Transverse colon (tissue), 4 donors: ENCODE measurements around the gene PLPP2. TPM values are rescaled to one million over a fixed set of nuclear protein-coding genes. Genes with fewer than 3 reads are reported as not detected.

Experiments
- DNase-seq: peaks from one replicate; pipeline ENCODE4 v3.0.0-alpha.2; 2019
- H3K27ac ChIP-seq, 4 donors: fragments of 200-600 bp; sonication (generic); 2 replicates each; pipeline ENCODE4 v1.5.1; 2016 to 2018; ENCODE audit warnings: inconsistent platforms in 4 of 4
- H3K27me3 ChIP-seq: fragments of 200-600 bp; sonication (generic); 2 replicates; pipeline ENCODE4 v1.5.1; 2017; ENCODE audit warnings: inconsistent platforms
- H3K36me3 ChIP-seq, 4 donors: fragments of 200-600 bp; sonication (generic); 2 replicates each; pipeline ENCODE4 v1.5.1; 2017 to 2019; ENCODE audit warnings: inconsistent platforms in 4 of 4
- H3K4me1 ChIP-seq, 4 donors: fragments of 200-600 bp; sonication (generic); 2 replicates each; pipeline ENCODE4 v1.5.1; 2017 to 2020; ENCODE audit warnings: inconsistent platforms in 4 of 4
- H3K4me3 ChIP-seq, 4 donors: fragments of 200-600 bp; sonication (generic); 1 replicate in 1 of 4; 2 replicates in 3 of 4; pipeline versions ENCODE4 v1.5.1 to v1.6.1; 2017 to 2019; ENCODE audit warnings: inconsistent platforms in 4 of 4
- H3K9me3 ChIP-seq, 2 donors: fragments of 200-600 bp; sonication (generic); 2 replicates each; pipeline ENCODE4 v1.5.1; 2017 to 2019; ENCODE audit warnings: inconsistent platforms in 2 of 2
- EP300 ChIP-seq: sonication (generic); formaldehyde crosslinking; IDR thresholded peaks from one replicate; pipeline ENCODE4 v1.6.1; 2017; ENCODE audit warnings: antibody characterized with exemption, low read depth
- POLR2A ChIP-seq: fragments of 450-650 bp; IDR thresholded peaks from one replicate; pipeline ENCODE4 v1.6.1; 2016; ENCODE audit warnings: antibody characterized with exemption, mild to moderate bottlenecking, moderate library complexity
- POLR2AphosphoS5 ChIP-seq, 3 donors: sonication (generic); formaldehyde crosslinking; IDR thresholded peaks; one replicate each; pipeline ENCODE4 v1.6.1; 2016; ENCODE audit warnings: antibody characterized with exemption in 3 of 3
- WGBS, 2 donors: methylation state at CpG; one replicate each; pipeline ENCODE4 v1.1.5; 2018; ENCODE audit warnings: low coverage in 1 of 2; 5-methylcytosine and 5-hydroxymethylcytosine counted together
- in situ Hi-C, 4 donors: fragments of 200-750 bp; cut with MboI; loops; one replicate each; pipeline versions ENCODE4 v1.15.0 to v1.15.1; 2017; ENCODE audit warnings: low sequenced_read_pairs in 3 of 4, low pct_ligation_motif_present in 1 of 4, low pct_unique_long_range_greater_than_20kb in 1 of 4
- intact Hi-C: fragments of 100-400 bp; cut with DNase I; formaldehyde crosslinking; loops from one replicate; pipeline ENCODE4 v1.15.1; 2023; ENCODE audit warnings: low total_unique reads
- total RNA-seq, 4 donors: library from RNA; depleted of rRNA; stranded (reverse); fragments of >200 nt; gene quantifications; one replicate each; pipeline ENCODE4 v1.1.0, GENCODE V29; 2016
- TF ChIP-seq, protein P1 (sequence below), 5 experiments: fragments of 200-600 bp in 3 of 5; fragments of 450-650 bp in 2 of 5; sonication (generic) in 3 of 5; IDR thresholded peaks; 1 replicate in 2 of 5; 2 replicates in 3 of 5; pipeline ENCODE4 v1.5.1; 2016 to 2017; ENCODE audit warnings: antibody characterized with exemption in 5 of 5, inconsistent platforms in 3 of 5, mild to moderate bottlenecking in 2 of 5, moderate library complexity in 1 of 5

The PLPP2 gene
- total RNA-seq, 4 donors from 2014 or later: 130 to 190 (median 159) TPM

DNA sequence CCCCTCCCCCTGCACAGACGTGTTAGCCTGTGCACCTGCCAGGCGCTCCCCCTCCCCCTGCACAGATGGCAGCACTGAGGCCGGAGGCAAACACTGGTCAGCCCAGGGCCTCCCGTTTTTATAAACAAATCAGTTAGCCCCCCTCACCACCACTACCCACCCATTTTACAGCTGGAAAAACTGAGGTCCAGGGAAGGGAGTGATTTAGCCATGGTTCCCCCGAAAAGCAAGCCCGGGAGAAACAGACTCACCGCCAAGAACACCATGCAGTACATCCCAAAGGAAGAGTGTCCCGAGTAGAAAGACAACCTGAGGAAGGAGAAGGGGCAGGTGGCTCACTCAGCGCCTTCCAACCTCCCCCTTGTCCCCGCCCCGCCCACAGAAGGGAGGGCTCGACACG is 8.7 kb downstream of the PLPP2 start:
- H3K27ac ChIP-seq: no peak overlapping the region
- in situ Hi-C loops: no loop called here
- no peaks in the 10 kb centered on the region for H3K9me3 ChIP-seq
- no peak for TF ChIP-seq POLR2A
- TF ChIP-seq EP300: no peak
- no peak for TF ChIP-seq POLR2AphosphoS5 (IDR thresholded peaks at IDR 0.05)
- TF ChIP-seq, protein P1, sequence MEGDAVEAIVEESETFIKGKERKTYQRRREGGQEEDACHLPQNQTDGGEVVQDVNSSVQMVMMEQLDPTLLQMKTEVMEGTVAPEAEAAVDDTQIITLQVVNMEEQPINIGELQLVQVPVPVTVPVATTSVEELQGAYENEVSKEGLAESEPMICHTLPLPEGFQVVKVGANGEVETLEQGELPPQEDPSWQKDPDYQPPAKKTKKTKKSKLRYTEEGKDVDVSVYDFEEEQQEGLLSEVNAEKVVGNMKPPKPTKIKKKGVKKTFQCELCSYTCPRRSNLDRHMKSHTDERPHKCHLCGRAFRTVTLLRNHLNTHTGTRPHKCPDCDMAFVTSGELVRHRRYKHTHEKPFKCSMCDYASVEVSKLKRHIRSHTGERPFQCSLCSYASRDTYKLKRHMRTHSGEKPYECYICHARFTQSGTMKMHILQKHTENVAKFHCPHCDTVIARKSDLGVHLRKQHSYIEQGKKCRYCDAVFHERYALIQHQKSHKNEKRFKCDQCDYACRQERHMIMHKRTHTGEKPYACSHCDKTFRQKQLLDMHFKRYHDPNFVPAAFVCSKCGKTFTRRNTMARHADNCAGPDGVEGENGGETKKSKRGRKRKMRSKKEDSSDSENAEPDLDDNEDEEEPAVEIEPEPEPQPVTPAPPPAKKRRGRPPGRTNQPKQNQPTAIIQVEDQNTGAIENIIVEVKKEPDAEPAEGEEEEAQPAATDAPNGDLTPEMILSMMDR (IDR thresholded peaks at IDR 0.05): no peak
- DNase-seq: no peak
- H3K4me3 ChIP-seq: no peak overlapping the region
- H3K27me3 ChIP-seq: peaks cover 13% of the 10 kb centered on the region
- H3K4me1 ChIP-seq: no peaks in the 10 kb centered on the region
- no peaks in the 10 kb centered on the region for H3K36me3 ChIP-seq
- 68 to 100% methylated on average over 1 to 11 of the region's 13 CpGs for WGBS, 2 donors
- intact Hi-C loops: no loop called here

DNA sequence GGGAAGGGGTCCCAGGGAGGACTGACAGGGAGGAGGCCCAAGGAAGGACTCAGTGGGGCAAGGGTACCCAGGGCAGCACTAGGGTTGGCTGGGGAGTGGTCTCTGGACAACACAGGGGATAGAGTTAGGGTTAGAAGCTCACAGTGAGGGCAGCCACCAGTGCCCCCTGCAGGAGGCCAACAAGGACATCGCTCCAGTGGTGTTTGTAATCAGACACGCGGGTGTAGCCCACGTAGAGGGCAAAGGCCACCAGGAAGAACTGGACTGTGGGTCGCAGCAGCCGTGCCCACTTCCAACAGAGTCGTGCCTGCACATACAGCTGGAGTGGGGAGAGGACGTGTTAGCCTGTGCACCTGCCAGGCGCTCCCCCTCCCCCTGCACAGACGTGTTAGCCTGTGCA is 9.2 kb downstream of the PLPP2 start:
- 56% methylated on average over 7 of the region's 10 CpGs; no CpG with 5 or more reads in 1 of the 2 donors for WGBS, 2 donors

DNA sequence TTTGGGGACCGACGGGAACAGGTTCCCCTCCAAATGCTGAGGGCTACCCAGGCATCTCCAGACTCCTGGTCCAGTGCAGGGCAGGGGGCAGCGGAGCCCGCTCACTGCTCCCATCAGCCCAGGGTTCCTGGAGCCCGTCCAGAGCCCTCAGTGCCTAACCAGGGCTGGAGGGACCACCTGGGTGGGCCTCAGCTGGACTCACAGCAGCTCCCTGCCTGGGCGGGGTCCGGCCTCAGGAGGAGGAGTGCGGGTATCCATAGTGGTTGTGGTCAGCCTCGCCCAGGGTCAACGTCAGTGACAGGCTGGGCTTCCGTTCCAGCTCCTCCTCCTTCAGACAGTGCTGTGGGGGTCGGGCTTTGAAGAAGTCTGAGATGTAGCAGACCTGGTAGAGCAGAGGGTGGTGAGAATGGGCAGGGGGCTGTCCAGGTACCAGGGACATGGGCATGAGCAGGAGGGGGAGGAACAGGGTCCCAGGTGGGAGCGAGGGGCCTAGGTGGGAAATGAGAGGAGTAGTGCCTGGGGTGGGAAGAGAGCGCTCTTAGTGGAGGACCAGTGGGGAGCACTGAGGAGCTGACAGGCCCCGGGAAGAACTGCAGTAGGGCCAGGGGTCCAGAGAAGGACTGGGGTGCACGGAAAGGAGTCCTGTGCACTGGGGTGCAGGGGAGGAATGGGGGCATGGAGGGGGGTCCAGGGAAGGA is 9.9 kb downstream of the PLPP2 start:
- no peak overlapping the region for H3K4me3 ChIP-seq
- no peaks in the 10 kb centered on the region for H3K36me3 ChIP-seq
- intact Hi-C loops: no loop called here
- H3K4me1 ChIP-seq: no peaks in the 10 kb centered on the region
- in situ Hi-C loops: no loop called here
- peaks cover 18% of the 10 kb centered on the region for H3K27me3 ChIP-seq
- DNase-seq: no peak
- TF ChIP-seq POLR2A (no peak), POLR2AphosphoS5 (IDR thresholded peaks at IDR 0.05) (no peak), EP300 (no peak)
- TF ChIP-seq, protein P1 (IDR thresholded peaks at IDR 0.05): no peak
- H3K27ac ChIP-seq: no peak overlapping the region
- no peaks in the 10 kb centered on the region for H3K9me3 ChIP-seq
- WGBS, 2 donors: 90 to 91% methylated on average over 2 to 16 of the region's 16 CpGs

More for the DNA sequence above, 9.2 kb downstream of the PLPP2 start:
- H3K27me3 ChIP-seq: peaks cover 18% of the 10 kb centered on the region
- TF ChIP-seq POLR2AphosphoS5 (IDR thresholded peaks at IDR 0.05) (no peak), EP300 (no peak), POLR2A (no peak)
- TF ChIP-seq, protein P1 (IDR thresholded peaks at IDR 0.05): no peak
- no peaks in the 10 kb centered on the region for H3K9me3 ChIP-seq
- no peak overlapping the region for H3K4me3 ChIP-seq
- no peaks in the 10 kb centered on the region for H3K36me3 ChIP-seq
- DNase-seq: no peak
- intact Hi-C loops: no loop called here
- no peak overlapping the region for H3K27ac ChIP-seq
- in situ Hi-C loops: no loop called here
- H3K4me1 ChIP-seq: no peaks in the 10 kb centered on the region

DNA sequence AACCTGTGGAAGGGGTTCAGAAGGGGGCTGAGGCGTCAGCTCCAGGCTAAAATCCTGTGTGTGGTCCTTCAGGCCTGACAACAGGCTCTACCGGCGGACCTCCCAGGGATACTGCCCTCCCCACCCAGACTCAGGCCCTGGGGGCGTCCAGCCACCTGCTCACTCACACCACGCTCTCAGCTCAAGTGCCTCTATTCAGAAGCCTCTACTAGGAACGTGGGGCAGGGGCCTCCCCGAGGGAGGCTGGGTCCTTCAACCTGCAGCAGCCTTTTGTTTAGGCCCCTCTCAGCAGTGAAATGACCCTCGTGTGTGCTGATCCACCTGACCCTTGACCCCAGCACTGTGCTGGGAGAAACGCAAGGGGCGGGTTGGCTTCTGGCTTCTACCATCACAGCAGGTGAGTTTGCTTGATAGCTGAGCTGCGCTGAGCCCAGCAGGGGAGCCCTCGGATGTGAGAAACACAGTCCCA is 10.6 kb downstream of the PLPP2 start:
- TF ChIP-seq POLR2AphosphoS5 (IDR thresholded peaks at IDR 0.05) (no peak), POLR2A (no peak), EP300 (no peak)
- TF ChIP-seq, protein P1 (IDR thresholded peaks at IDR 0.05): no peak
- no peak for DNase-seq
- Histone ChIP-seq H3K36me3 (no peaks in the 10 kb centered on the region), H3K27ac (no peak overlapping the region), H3K27me3 (peaks cover 18% of the 10 kb centered on the region), H3K9me3 (no peaks in the 10 kb centered on the region), H3K4me3 (no peak overlapping the region), H3K4me1 (no peaks in the 10 kb centered on the region)
- intact Hi-C loops (no loop called here), in situ Hi-C loops (no loop called here)
- WGBS, 2 donors: 66% methylated on average over 9 of the region's 12 CpGs; no CpG with 5 or more reads in 1 of the 2 donors
